ENCODE data around the gene CKM. TPM values are rescaled to one million over a fixed set of nuclear protein-coding genes. Genes with fewer than 3 reads are reported as not detected.
"Not testable (repeated sequence)": the region's sequence is repeated elsewhere in the genome, so short reads cannot be mapped to it uniquely, and the experiment has no call there.

Gene CKM
- total RNA-seq, 1 experiment from 2014 or later = not detected

GRCh38 chr19:45339629-45340028 lies 17.0 kb upstream of the CKM start:
- Histone ChIP-seq H3K9ac (ENCODE audit: low read length) (no peak overlapping the region), H3K9me3 (ENCODE audit: low read length) (no peaks in the 10 kb centered on the region), H3K27ac (ENCODE audit: low read length) (no peak overlapping the region), H3K27me3 (ENCODE audit: low read length) (no peaks in the 10 kb centered on the region), H2AFZ (ENCODE audit: low read length) (no peak overlapping the region), H3K9me2 (replicated peaks; ENCODE audit: low read length) (no peaks in the 10 kb centered on the region), H3K4me1 (ENCODE audit: insufficient read depth, low read length) (peaks cover 10% of the 10 kb centered on the region; the same call in 1 of the 2 replicates), H4K20me1 (ENCODE audit: low read length) (no peaks in the 10 kb centered on the region), H3F3A (ENCODE audit: low read length, unreplicated experiment) (no peaks in the 10 kb centered on the region), H3K4me3 (ENCODE audit: low read length) (no peak overlapping the region), H3K36me3 (ENCODE audit: low read depth, low read length) (no peaks in the 10 kb centered on the region), H3K4me2 (ENCODE audit: low read length) (no peak overlapping the region), H3K79me2 (ENCODE audit: low read length) (peaks cover 12% of the 10 kb centered on the region; the same call in 1 of the 2 replicates)
- no TSS peak for BruUV-seq (replicated peaks)
- ChIA-PET POLR2A (ENCODE audit: unreplicated experiment) (no interaction called here), CTCF (no interaction called here)
- intact Hi-C loops (cut with micrococcal nuclease) = loop anchor here (10.0 kb wide), 1 partner anchor 245 kb away; the partner anchor contains the start of gene PPP1R37
- no peak for TF ChIP-seq CTCF (conservative IDR thresholded peaks at IDR 0.05; ENCODE audit: low read depth, low read length)
- no peak for TF ChIP-seq EZH2phosphoT487 (IDR thresholded peaks at IDR 0.05; ENCODE audit: borderline replicate concordance, low read length)
- TF ChIP-seq EZH2 (IDR thresholded peaks at IDR 0.05; ENCODE audit: low read length, unreplicated experiment) = no peak
- ATAC-seq (no peak), DNase-seq (no peak)

- H3K4me1 ChIP-seq (ENCODE audit: insufficient read depth, low read length) = peaks cover 7% of the 10 kb centered on the region; the same call in 1 of the 2 replicates
- POLR2A ChIA-PET (ENCODE audit: unreplicated experiment) = no interaction called here
- no peak overlapping the region for H3K4me2 ChIP-seq (ENCODE audit: low read length)
- no peaks in the 10 kb centered on the region for H3K27me3 ChIP-seq (ENCODE audit: low read length)
- H3F3A ChIP-seq (ENCODE audit: low read length, unreplicated experiment) = no peaks in the 10 kb centered on the region
- DNase-seq = no peak
- no peak overlapping the region for H2AFZ ChIP-seq (ENCODE audit: low read length)
- H3K9me2 ChIP-seq (replicated peaks; ENCODE audit: low read length) = no peaks in the 10 kb centered on the region
- no peak for ATAC-seq
- no peaks in the 10 kb centered on the region for H3K9me3 ChIP-seq (ENCODE audit: low read length)
- H3K4me3 ChIP-seq (ENCODE audit: low read length) = no peak overlapping the region
- H3K27ac ChIP-seq (ENCODE audit: low read length) = no peak overlapping the region
- TF ChIP-seq EZH2 (IDR thresholded peaks at IDR 0.05; ENCODE audit: low read length, unreplicated experiment) (no peak), CTCF (conservative IDR thresholded peaks at IDR 0.05; ENCODE audit: low read depth, low read length) (no peak), EZH2phosphoT487 (IDR thresholded peaks at IDR 0.05; ENCODE audit: borderline replicate concordance, low read length) (no peak)
- intact Hi-C loops (cut with micrococcal nuclease) = loop anchor here (10.0 kb wide), 1 partner anchor 242 kb away; the partner anchor contains the start of gene PPP1R37
- H4K20me1 ChIP-seq (ENCODE audit: low read length) = no peaks in the 10 kb centered on the region
- peaks cover 9% of the 10 kb centered on the region; the same call in 1 of the 2 replicates for H3K79me2 ChIP-seq (ENCODE audit: low read length)
- no peaks in the 10 kb centered on the region for H3K36me3 ChIP-seq (ENCODE audit: low read depth, low read length)
- no peak overlapping the region for H3K9ac ChIP-seq (ENCODE audit: low read length)
- no TSS peak for BruUV-seq (replicated peaks)
- CTCF ChIA-PET = no interaction called here
Measured at GRCh38 chr19:45336696-45337251, 14.1 kb upstream of the CKM start.

- H3K79me2 ChIP-seq (ENCODE audit: low read length); H3K27ac ChIP-seq (ENCODE audit: low read length); CTCF ChIA-PET; H3K4me2 ChIP-seq (ENCODE audit: low read length); ATAC-seq; H2AFZ ChIP-seq (ENCODE audit: low read length); H3K9ac ChIP-seq (ENCODE audit: low read length); H3K36me3 ChIP-seq (ENCODE audit: low read depth, low read length); H3K9me3 ChIP-seq (ENCODE audit: low read length); H3K4me1 ChIP-seq (ENCODE audit: insufficient read depth, low read length); POLR2A ChIA-PET (ENCODE audit: unreplicated experiment); DNase-seq; H3K27me3 ChIP-seq (ENCODE audit: low read length); H3K4me3 ChIP-seq (ENCODE audit: low read length); H4K20me1 ChIP-seq (ENCODE audit: low read length); BruUV-seq (replicated peaks); H3K9me2 ChIP-seq (replicated peaks; ENCODE audit: low read length); H3F3A ChIP-seq (ENCODE audit: low read length, unreplicated experiment): not testable (repeated sequence)
- intact Hi-C loops (cut with micrococcal nuclease) = loop anchor here (10.0 kb wide), 1 partner anchor 240 kb away; the partner anchor contains the start of gene PPP1R37
Measured at GRCh38 chr19:45334881-45335280, 12.2 kb upstream of the CKM start.

Measured in PC-3 (cell line).